ENCODE data around the gene GALNT5. TPM values are rescaled to one million over a fixed set of nuclear protein-coding genes. Genes with fewer than 3 reads are reported as not detected.
A peak's percentile ranks its signal among the peaks of the same experiment; 100 is the strongest.
"Not testable (repeated sequence)": the region's sequence is repeated elsewhere in the genome, so short reads cannot be mapped to it uniquely, and the experiment has no call there.

Gene GALNT5
- total RNA-seq, 2 donors from 2014 or later, result 58.0 to 66.5 TPM

- no peak for ATAC-seq
- intact Hi-C loops (cut with DNase I, micrococcal nuclease), result no loop called here
- DNase-seq, result no peak
These were observed 14.2 kb downstream of the GALNT5 start for GRCh38 chr2:157271590-157272203.

- DNase-seq, result peak; percentile 59 to 61
- peak; percentile 85 for ATAC-seq
- intact Hi-C loops (cut with DNase I, micrococcal nuclease), result not testable (repeated sequence)
These were observed 21.8 kb downstream of the GALNT5 start for GRCh38 chr2:157279311-157279710.

DNA sequence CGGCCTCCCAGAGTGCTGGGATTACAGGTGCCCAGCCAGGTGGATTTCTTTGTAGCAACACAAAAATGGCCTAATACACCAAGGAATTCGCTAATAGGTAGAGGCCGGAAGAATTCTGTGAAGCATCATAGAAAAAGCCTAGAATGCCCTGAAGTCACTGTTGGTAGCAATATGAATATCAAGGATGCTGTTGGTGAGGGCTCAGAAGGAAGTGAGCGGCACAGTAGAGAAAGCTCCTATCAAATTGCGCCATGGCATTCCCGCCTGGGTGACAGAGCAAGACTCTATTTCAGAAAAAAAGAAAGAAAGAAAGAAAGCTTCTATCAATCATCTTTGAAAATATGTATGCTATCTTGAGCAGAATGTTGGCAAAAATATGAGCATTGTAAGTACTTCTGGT, 23.8 kb downstream of the GALNT5 start:
- ATAC-seq (no peak), DNase-seq (no peak)
- intact Hi-C loops (cut with DNase I, micrococcal nuclease), result no loop called here

DNA sequence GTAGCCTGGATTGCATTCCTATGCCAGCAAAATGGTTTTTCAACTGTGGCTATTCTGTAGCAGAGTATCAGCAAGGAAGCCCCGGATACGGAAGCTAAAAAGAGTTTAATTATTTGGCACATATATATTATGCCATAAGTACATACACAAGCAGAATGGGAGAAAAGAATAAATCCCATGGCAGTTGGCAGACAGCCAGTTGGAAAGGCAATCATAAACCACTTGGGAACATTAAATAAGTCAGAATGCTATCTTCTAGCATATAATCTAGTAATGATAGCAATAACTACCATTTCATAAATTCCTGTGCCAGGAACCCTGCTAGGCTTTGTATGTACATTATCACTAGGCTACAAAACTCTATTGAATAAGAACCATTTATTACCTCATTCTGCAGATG, 26.0 kb downstream of the GALNT5 start:
- ATAC-seq (peak; percentile 70), DNase-seq (peak; percentile 61 to 66)

GRCh38 chr2:157287160-157287559, 29.7 kb downstream of the GALNT5 start:
- ATAC-seq (no peak), DNase-seq (no peak)
- intact Hi-C loops (cut with DNase I, micrococcal nuclease), result no loop called here

More for the DNA sequence above, 26.0 kb downstream of the GALNT5 start:
- intact Hi-C loops (cut with DNase I, micrococcal nuclease), result no loop called here

- intact Hi-C loops (cut with DNase I, micrococcal nuclease), result no loop called here
- no peak for DNase-seq
- ATAC-seq, result peak; percentile 17
These were observed 33.0 kb downstream of the GALNT5 start for GRCh38 chr2:157290525-157290924.

GRCh38 chr2:157291018-157291417, 33.5 kb downstream of the GALNT5 start:
- DNase-seq (no peak), ATAC-seq (peak; percentile 92)
- intact Hi-C loops (cut with DNase I, micrococcal nuclease), result no loop called here

GRCh38 chr2:157292853-157293252, 35.3 kb downstream of the GALNT5 start:
- ATAC-seq (peak; percentile 57), DNase-seq (no peak)
- intact Hi-C loops (cut with DNase I, micrococcal nuclease), result no loop called here

GRCh38 chr2:157296490-157296889, 39.0 kb downstream of the GALNT5 start:
- no peak for ATAC-seq
- intact Hi-C loops (cut with DNase I, micrococcal nuclease), result no loop called here
- no peak for DNase-seq

- ATAC-seq, result no peak
- DNase-seq, result no peak
- intact Hi-C loops (cut with DNase I, micrococcal nuclease), result no loop called here
These were observed 39.5 kb downstream of the GALNT5 start for GRCh38 chr2:157296958-157297357.

DNA sequence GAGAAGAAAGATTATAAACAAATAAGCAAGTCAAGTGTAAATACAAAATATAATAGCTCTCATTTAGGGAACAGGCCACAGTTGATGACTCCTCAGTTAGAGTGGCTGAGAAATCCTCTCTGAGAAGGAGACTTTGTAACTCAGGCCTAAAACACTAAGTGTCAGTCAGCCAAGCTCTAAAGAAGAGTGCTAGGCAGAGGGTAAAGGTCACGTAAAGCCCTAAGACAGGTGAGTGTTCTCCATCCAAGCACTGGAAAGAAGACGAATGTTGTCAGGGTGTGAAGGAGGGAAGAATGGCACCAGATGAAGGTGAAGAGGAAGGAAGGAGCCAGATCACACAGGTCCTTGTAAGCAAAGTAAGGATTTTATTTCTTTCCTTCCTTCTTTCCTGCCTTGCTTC, 43.8 kb downstream of the GALNT5 start:
- no peak for DNase-seq
- ATAC-seq, result peak; percentile 54
- intact Hi-C loops (cut with DNase I, micrococcal nuclease), result no loop called here

DNA sequence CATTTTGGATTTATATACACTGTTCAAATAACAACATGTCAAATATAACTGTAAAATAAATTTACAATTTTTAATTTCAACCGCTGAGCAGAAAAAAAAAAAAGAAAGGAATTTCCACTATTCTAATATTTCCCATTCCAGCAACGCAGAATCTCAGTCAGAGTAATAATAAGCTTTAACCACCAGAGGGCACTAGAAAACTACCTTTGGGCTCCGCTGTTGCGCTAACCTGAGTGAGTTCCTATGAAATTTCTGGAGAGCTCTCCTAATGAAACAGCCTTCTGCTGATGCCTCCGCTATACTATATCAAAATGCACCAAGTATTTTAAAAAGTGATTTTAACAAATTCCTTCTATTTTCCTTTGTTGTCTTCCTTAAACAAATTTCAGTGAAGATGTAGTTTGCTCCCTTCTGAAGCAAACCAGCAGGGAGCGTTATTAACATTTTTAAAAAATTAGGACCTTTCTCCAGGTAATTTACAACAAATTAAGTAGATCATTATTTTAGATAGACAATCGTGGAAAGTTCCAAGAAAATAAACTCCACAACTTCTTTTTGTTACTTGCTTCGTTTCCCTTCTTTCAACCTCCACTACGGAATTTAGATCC, 45.1 kb downstream of the GALNT5 start:
- intact Hi-C loops (cut with DNase I, micrococcal nuclease), result no loop called here
- ATAC-seq (peak; percentile 79), DNase-seq (no peak)

DNA sequence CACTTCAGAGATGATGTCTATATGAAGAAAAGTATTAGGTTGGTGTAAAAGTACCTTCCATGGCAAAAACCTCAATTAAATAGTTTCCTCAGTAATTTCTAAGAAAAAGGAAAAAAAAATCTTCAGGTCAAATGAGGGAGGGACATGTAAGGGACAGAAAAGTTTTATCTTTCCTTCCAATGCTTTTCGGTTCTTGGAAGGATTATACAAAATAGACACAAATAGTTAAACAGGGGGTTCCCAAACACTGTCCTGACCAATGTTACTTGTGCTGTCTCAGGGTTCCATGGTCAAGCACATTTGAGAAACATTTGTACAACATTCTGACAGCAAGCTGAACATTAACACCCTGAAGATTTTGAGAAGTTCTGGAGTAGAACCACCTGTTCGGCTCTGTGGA, 46.1 kb downstream of the GALNT5 start:
- DNase-seq, result no peak
- intact Hi-C loops (cut with DNase I, micrococcal nuclease), result no loop called here
- ATAC-seq, result no peak

GRCh38 chr2:157304811-157305722, 47.6 kb downstream of the GALNT5 start:
- DNase-seq, result no peak
- intact Hi-C loops (cut with DNase I, micrococcal nuclease), result no loop called here
- ATAC-seq, result no peak

GRCh38 chr2:157305723-157306110, 48.2 kb downstream of the GALNT5 start:
- no peak for DNase-seq
- intact Hi-C loops (cut with DNase I, micrococcal nuclease), result no loop called here
- no peak for ATAC-seq

GRCh38 chr2:157307021-157307420, 49.5 kb downstream of the GALNT5 start:
- no peak for ATAC-seq

GRCh38 chr2:157309878-157310277, 52.4 kb downstream of the GALNT5 start:
- intact Hi-C loops (cut with DNase I, micrococcal nuclease), result no loop called here
- no peak for ATAC-seq
- no peak for DNase-seq

More at GRCh38 chr2:157307021-157307420, 49.5 kb downstream of the GALNT5 start:
- intact Hi-C loops (cut with DNase I, micrococcal nuclease), result no loop called here
- DNase-seq, result no peak

DNA sequence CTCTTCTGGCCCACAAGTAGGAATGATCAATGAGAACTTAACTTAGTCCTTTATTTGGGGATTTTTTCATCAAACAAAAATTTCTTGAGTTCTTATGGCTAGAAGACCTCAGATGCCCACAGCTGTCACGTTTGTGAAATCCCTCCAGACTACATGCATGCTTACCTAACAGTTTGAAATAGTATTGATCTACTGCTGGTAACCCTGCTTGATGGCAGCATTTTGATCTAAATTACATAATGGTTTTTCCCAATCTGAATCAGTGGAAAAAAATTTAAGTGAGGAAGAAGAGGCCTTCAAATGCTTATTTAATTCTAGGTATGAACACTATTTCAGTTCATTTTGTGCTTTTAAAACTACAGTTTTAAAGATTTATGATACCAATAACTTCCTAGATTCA, 54.2 kb downstream of the GALNT5 start:
- ATAC-seq, result no peak
- DNase-seq, result no peak
- intact Hi-C loops (cut with DNase I, micrococcal nuclease), result no loop called here

- DNase-seq (no peak), ATAC-seq (no peak)
- intact Hi-C loops (cut with DNase I, micrococcal nuclease), result no loop called here
These were observed 55.5 kb downstream of the GALNT5 start for GRCh38 chr2:157312866-157313486.

All from left colon (tissue), 2 donors.